ENCODE results near the gene BRF1.

The BRF1 gene

GRCh38 chr14:105201156-105201924 is 99.5 kb downstream of the BRF1 start:
- H3K27me3 Mint-ChIP-seq (ENCODE audit: low read depth, poor library complexity) = peaks cover 26% of the 10 kb centered on the region
- H3K4me3 Mint-ChIP-seq = no peak overlapping the region
- H3K36me3 Mint-ChIP-seq (ENCODE audit: low read depth) = no peaks in the 10 kb centered on the region
- no peak for TF ChIP-seq CTCF (IDR thresholded peaks at IDR 0.05)
- DNase-seq = no peak
- peaks cover 9% of the 10 kb centered on the region for H3K4me1 Mint-ChIP-seq
- H3K27ac Mint-ChIP-seq = no peak overlapping the region
- no peaks in the 10 kb centered on the region for H3K9me3 Mint-ChIP-seq

- no peak overlapping the region for H3K27ac Mint-ChIP-seq
- no peak for TF ChIP-seq CTCF (IDR thresholded peaks at IDR 0.05)
Measured at GRCh38 chr14:105200641-105201040, 100.2 kb downstream of the BRF1 start.

GRCh38 chr14:105200074-105200473 is 100.7 kb downstream of the BRF1 start:
- Mint-ChIP-seq H3K27me3 (ENCODE audit: low read depth, poor library complexity) (peaks cover 35% of the 10 kb centered on the region), H3K4me3 (no peak overlapping the region), H3K4me1 (peaks cover 15% of the 10 kb centered on the region), H3K27ac (no peak overlapping the region), H3K9me3 (no peaks in the 10 kb centered on the region), H3K36me3 (ENCODE audit: low read depth) (no peaks in the 10 kb centered on the region)
- TF ChIP-seq CTCF (IDR thresholded peaks at IDR 0.05) = no peak
- no peak for DNase-seq

More at GRCh38 chr14:105200641-105201040, 100.2 kb downstream of the BRF1 start:
- no peak for DNase-seq
- no peaks in the 10 kb centered on the region for H3K9me3 Mint-ChIP-seq
- H3K27me3 Mint-ChIP-seq (ENCODE audit: low read depth, poor library complexity) = peaks cover 30% of the 10 kb centered on the region
- H3K36me3 Mint-ChIP-seq (ENCODE audit: low read depth) = no peaks in the 10 kb centered on the region
- peaks cover 11% of the 10 kb centered on the region for H3K4me1 Mint-ChIP-seq
- no peak overlapping the region for H3K4me3 Mint-ChIP-seq

- Mint-ChIP-seq H3K36me3 (ENCODE audit: low read depth) (no peaks in the 10 kb centered on the region), H3K27ac (no peak overlapping the region), H3K4me1 (peaks cover 21% of the 10 kb centered on the region), H3K9me3 (no peaks in the 10 kb centered on the region), H3K4me3 (peak overlapping the region; percentile 32), H3K27me3 (ENCODE audit: low read depth, poor library complexity) (peaks cover 40% of the 10 kb centered on the region)
- TF ChIP-seq CTCF (IDR thresholded peaks at IDR 0.05) = no peak
- no peak for DNase-seq
Measured at GRCh38 chr14:105199093-105199492, 101.7 kb downstream of the BRF1 start.

- no peak for DNase-seq
- no peak for TF ChIP-seq CTCF (IDR thresholded peaks at IDR 0.05)
- H3K27me3 Mint-ChIP-seq (ENCODE audit: low read depth, poor library complexity) = peaks cover 40% of the 10 kb centered on the region
- H3K27ac Mint-ChIP-seq = no peak overlapping the region
- H3K36me3 Mint-ChIP-seq (ENCODE audit: low read depth) = no peaks in the 10 kb centered on the region
- no peaks in the 10 kb centered on the region for H3K9me3 Mint-ChIP-seq
- H3K4me3 Mint-ChIP-seq = no peak overlapping the region
- H3K4me1 Mint-ChIP-seq = peaks cover 21% of the 10 kb centered on the region
Measured at GRCh38 chr14:105198588-105198987, 102.2 kb downstream of the BRF1 start.

GRCh38 chr14:105197211-105197641 is 103.6 kb downstream of the BRF1 start:
- peak overlapping the region; percentile 47 for H3K4me3 Mint-ChIP-seq
- peaks cover 40% of the 10 kb centered on the region for H3K27me3 Mint-ChIP-seq (ENCODE audit: low read depth, poor library complexity)
- no peaks in the 10 kb centered on the region for H3K36me3 Mint-ChIP-seq (ENCODE audit: low read depth)
- H3K4me1 Mint-ChIP-seq = peaks cover 21% of the 10 kb centered on the region
- no peak for DNase-seq
- no peak for TF ChIP-seq CTCF (IDR thresholded peaks at IDR 0.05)
- H3K27ac Mint-ChIP-seq = no peak overlapping the region
- H3K9me3 Mint-ChIP-seq = no peaks in the 10 kb centered on the region

Data from nephron progenitor cell (in vitro differentiated cells).